SHP77 (cell line): ENCODE measurements around the gene UHRF2.
"Not testable (repeated sequence)": the region's sequence is repeated elsewhere in the genome, so short reads cannot be mapped to it uniquely, and the experiment has no call there.

Experiments used
- DNase-seq, 2 experiments: peaks; one replicate each; lab custom pipeline; 2025; lab: John Stamatoyannopoulos, UW

The UHRF2 gene

GRCh38 chr9:6428940-6429889 lies 16.2 kb downstream of the UHRF2 start:
- no peak for DNase-seq

- no peak for DNase-seq
These were observed 18.0 kb downstream of the UHRF2 start for GRCh38 chr9:6431038-6431437.

GRCh38 chr9:6433410-6433809 lies 20.4 kb downstream of the UHRF2 start:
- no peak for DNase-seq

GRCh38 chr9:6439051-6439703 lies 26.2 kb downstream of the UHRF2 start:
- no peak for DNase-seq

- DNase-seq, result no peak
These were observed 27.4 kb downstream of the UHRF2 start for GRCh38 chr9:6440405-6440804.

- DNase-seq, result no peak
These were observed 28.3 kb downstream of the UHRF2 start for GRCh38 chr9:6441269-6441668.

GRCh38 chr9:6443661-6444060 lies 30.7 kb downstream of the UHRF2 start:
- DNase-seq, result no peak

GRCh38 chr9:6444128-6444527 lies 31.1 kb downstream of the UHRF2 start:
- DNase-seq, result no peak

- no peak for DNase-seq
These were observed 36.1 kb downstream of the UHRF2 start for GRCh38 chr9:6449086-6449485.

GRCh38 chr9:6449645-6450044 lies 36.6 kb downstream of the UHRF2 start:
- no peak for DNase-seq

GRCh38 chr9:6450641-6451375 lies 37.8 kb downstream of the UHRF2 start:
- no peak for DNase-seq

- DNase-seq, result not testable (repeated sequence)
These were observed 42.3 kb downstream of the UHRF2 start for GRCh38 chr9:6455292-6455691.

- not testable (repeated sequence) for DNase-seq
These were observed 45.7 kb downstream of the UHRF2 start for GRCh38 chr9:6458704-6459103.

GRCh38 chr9:6459718-6460117 lies 46.7 kb downstream of the UHRF2 start:
- DNase-seq, result no peak

- no peak for DNase-seq
These were observed 47.3 kb downstream of the UHRF2 start for GRCh38 chr9:6460189-6460768.

GRCh38 chr9:6461619-6462018 lies 48.6 kb downstream of the UHRF2 start:
- DNase-seq, result no peak

- DNase-seq, result no peak
These were observed 54.1 kb downstream of the UHRF2 start for GRCh38 chr9:6467006-6467625.

GRCh38 chr9:6471231-6471850 lies 58.3 kb downstream of the UHRF2 start:
- DNase-seq, result no peak

GRCh38 chr9:6473151-6473550 lies 60.2 kb downstream of the UHRF2 start:
- no peak for DNase-seq

GRCh38 chr9:6479959-6480358 lies 67.0 kb downstream of the UHRF2 start:
- DNase-seq, result no peak

GRCh38 chr9:6484210-6484609 lies 71.2 kb downstream of the UHRF2 start:
- no peak for DNase-seq
